Measurements from ENCODE around the gene EFNA5.
"Not testable (repeated sequence)": the region's sequence is repeated elsewhere in the genome, so short reads cannot be mapped to it uniquely, and the experiment has no call there.

The EFNA5 gene

GRCh38 chr5:107364443-107365319, 306.1 kb downstream of the EFNA5 start:
- Mint-ChIP-seq H3K4me1 (ENCODE audit: low read depth) (peaks cover 5% of the 10 kb centered on the region), H3K27me3 (ENCODE audit: low read depth) (peaks cover 6% of the 10 kb centered on the region), H3K27ac (no peak overlapping the region), H3K36me3 (ENCODE audit: low read depth) (no peaks in the 10 kb centered on the region), H3K4me3 (no peak overlapping the region), H3K9me3 (no peaks in the 10 kb centered on the region)
- no peak for DNase-seq (ENCODE audit: low spot score)

GRCh38 chr5:107363768-107364167, 307.0 kb downstream of the EFNA5 start:
- Mint-ChIP-seq H3K4me3 (no peak overlapping the region), H3K27me3 (ENCODE audit: low read depth) (peaks cover 6% of the 10 kb centered on the region), H3K27ac (no peak overlapping the region), H3K4me1 (ENCODE audit: low read depth) (peaks cover 5% of the 10 kb centered on the region), H3K36me3 (ENCODE audit: low read depth) (no peaks in the 10 kb centered on the region), H3K9me3 (no peaks in the 10 kb centered on the region)
- DNase-seq (ENCODE audit: low spot score): no peak

GRCh38 chr5:107361945-107362344, 308.8 kb downstream of the EFNA5 start:
- no peak overlapping the region for H3K27ac Mint-ChIP-seq
- peaks cover 6% of the 10 kb centered on the region for H3K27me3 Mint-ChIP-seq (ENCODE audit: low read depth)
- DNase-seq (ENCODE audit: low spot score): no peak

GRCh38 chr5:107359916-107360234, 310.9 kb downstream of the EFNA5 start:
- no peaks in the 10 kb centered on the region for H3K36me3 Mint-ChIP-seq (ENCODE audit: low read depth)
- no peak overlapping the region for H3K4me3 Mint-ChIP-seq
- H3K27ac Mint-ChIP-seq: no peak overlapping the region
- H3K4me1 Mint-ChIP-seq (ENCODE audit: low read depth): no peaks in the 10 kb centered on the region
- peaks cover 3% of the 10 kb centered on the region for H3K27me3 Mint-ChIP-seq (ENCODE audit: low read depth)
- DNase-seq (ENCODE audit: low spot score): no peak
- no peaks in the 10 kb centered on the region for H3K9me3 Mint-ChIP-seq

More at GRCh38 chr5:107361945-107362344, 308.8 kb downstream of the EFNA5 start:
- no peak overlapping the region for H3K4me3 Mint-ChIP-seq
- H3K36me3 Mint-ChIP-seq (ENCODE audit: low read depth): no peaks in the 10 kb centered on the region
- no peaks in the 10 kb centered on the region for H3K9me3 Mint-ChIP-seq
- H3K4me1 Mint-ChIP-seq (ENCODE audit: low read depth): peaks cover 5% of the 10 kb centered on the region

GRCh38 chr5:107359033-107359915, 311.5 kb downstream of the EFNA5 start:
- H3K36me3 Mint-ChIP-seq (ENCODE audit: low read depth): no peaks in the 10 kb centered on the region
- no peak overlapping the region for H3K4me3 Mint-ChIP-seq
- no peaks in the 10 kb centered on the region for H3K9me3 Mint-ChIP-seq
- peaks cover 3% of the 10 kb centered on the region for H3K27me3 Mint-ChIP-seq (ENCODE audit: low read depth)
- no peaks in the 10 kb centered on the region for H3K4me1 Mint-ChIP-seq (ENCODE audit: low read depth)
- H3K27ac Mint-ChIP-seq: no peak overlapping the region
- no peak for DNase-seq (ENCODE audit: low spot score)

- Mint-ChIP-seq H3K4me3 (no peak overlapping the region), H3K4me1 (ENCODE audit: low read depth) (no peaks in the 10 kb centered on the region), H3K36me3 (ENCODE audit: low read depth) (no peaks in the 10 kb centered on the region), H3K27me3 (ENCODE audit: low read depth) (no peaks in the 10 kb centered on the region), H3K27ac (no peak overlapping the region), H3K9me3 (no peaks in the 10 kb centered on the region)
- no peak for DNase-seq (ENCODE audit: low spot score)
These were observed 313.8 kb downstream of the EFNA5 start for GRCh38 chr5:107356891-107357290.

- H3K4me3 Mint-ChIP-seq: no peak overlapping the region
These were observed 318.2 kb downstream of the EFNA5 start for GRCh38 chr5:107352576-107352975.

GRCh38 chr5:107346580-107346979, 324.2 kb downstream of the EFNA5 start:
- H3K27me3 Mint-ChIP-seq (ENCODE audit: low read depth); H3K4me3 Mint-ChIP-seq; DNase-seq (ENCODE audit: low spot score); H3K36me3 Mint-ChIP-seq (ENCODE audit: low read depth); H3K4me1 Mint-ChIP-seq (ENCODE audit: low read depth); H3K27ac Mint-ChIP-seq: not testable (repeated sequence)
- H3K9me3 Mint-ChIP-seq: peaks cover 13% of the 10 kb centered on the region

More at GRCh38 chr5:107352576-107352975, 318.2 kb downstream of the EFNA5 start:
- H3K27ac Mint-ChIP-seq: no peak overlapping the region
- H3K27me3 Mint-ChIP-seq (ENCODE audit: low read depth): peaks cover 2% of the 10 kb centered on the region
- H3K36me3 Mint-ChIP-seq (ENCODE audit: low read depth): no peaks in the 10 kb centered on the region
- H3K9me3 Mint-ChIP-seq: no peaks in the 10 kb centered on the region
- no peaks in the 10 kb centered on the region for H3K4me1 Mint-ChIP-seq (ENCODE audit: low read depth)
- DNase-seq (ENCODE audit: low spot score): no peak

GRCh38 chr5:107342371-107342770, 328.4 kb downstream of the EFNA5 start:
- H3K27ac Mint-ChIP-seq: no peak overlapping the region
- H3K27me3 Mint-ChIP-seq (ENCODE audit: low read depth): no peaks in the 10 kb centered on the region

GRCh38 chr5:107341376-107342084, 329.2 kb downstream of the EFNA5 start:
- no peak for DNase-seq (ENCODE audit: low spot score)
- no peaks in the 10 kb centered on the region for H3K4me1 Mint-ChIP-seq (ENCODE audit: low read depth)
- H3K27ac Mint-ChIP-seq: no peak overlapping the region
- H3K27me3 Mint-ChIP-seq (ENCODE audit: low read depth): no peaks in the 10 kb centered on the region
- H3K9me3 Mint-ChIP-seq: peaks cover 13% of the 10 kb centered on the region
- no peak overlapping the region for H3K4me3 Mint-ChIP-seq
- H3K36me3 Mint-ChIP-seq (ENCODE audit: low read depth): no peaks in the 10 kb centered on the region

More at GRCh38 chr5:107342371-107342770, 328.4 kb downstream of the EFNA5 start:
- Mint-ChIP-seq H3K4me1 (ENCODE audit: low read depth) (no peaks in the 10 kb centered on the region), H3K36me3 (ENCODE audit: low read depth) (no peaks in the 10 kb centered on the region), H3K4me3 (no peak overlapping the region), H3K9me3 (peaks cover 13% of the 10 kb centered on the region)
- no peak for DNase-seq (ENCODE audit: low spot score)

- Mint-ChIP-seq H3K27ac (no peak overlapping the region), H3K4me1 (ENCODE audit: low read depth) (no peaks in the 10 kb centered on the region), H3K36me3 (ENCODE audit: low read depth) (no peaks in the 10 kb centered on the region), H3K27me3 (ENCODE audit: low read depth) (no peaks in the 10 kb centered on the region), H3K4me3 (no peak overlapping the region), H3K9me3 (peaks cover 8% of the 10 kb centered on the region)
- DNase-seq (ENCODE audit: low spot score): no peak
These were observed 330.1 kb downstream of the EFNA5 start for GRCh38 chr5:107340631-107341030.

GRCh38 chr5:107338335-107338734, 332.4 kb downstream of the EFNA5 start:
- no peaks in the 10 kb centered on the region for H3K9me3 Mint-ChIP-seq
- no peaks in the 10 kb centered on the region for H3K4me1 Mint-ChIP-seq (ENCODE audit: low read depth)
- no peak for DNase-seq (ENCODE audit: low spot score)
- no peak overlapping the region for H3K4me3 Mint-ChIP-seq
- peaks cover 2% of the 10 kb centered on the region for H3K27me3 Mint-ChIP-seq (ENCODE audit: low read depth)
- no peaks in the 10 kb centered on the region for H3K36me3 Mint-ChIP-seq (ENCODE audit: low read depth)
- H3K27ac Mint-ChIP-seq: no peak overlapping the region

GRCh38 chr5:107337281-107337680, 333.5 kb downstream of the EFNA5 start:
- no peaks in the 10 kb centered on the region for H3K36me3 Mint-ChIP-seq (ENCODE audit: low read depth)
- peaks cover 2% of the 10 kb centered on the region for H3K27me3 Mint-ChIP-seq (ENCODE audit: low read depth)
- H3K4me3 Mint-ChIP-seq: no peak overlapping the region
- no peak for DNase-seq (ENCODE audit: low spot score)
- no peaks in the 10 kb centered on the region for H3K9me3 Mint-ChIP-seq
- no peak overlapping the region for H3K27ac Mint-ChIP-seq
- no peaks in the 10 kb centered on the region for H3K4me1 Mint-ChIP-seq (ENCODE audit: low read depth)

GRCh38 chr5:107331882-107332281, 338.9 kb downstream of the EFNA5 start:
- Mint-ChIP-seq H3K36me3 (ENCODE audit: low read depth) (no peaks in the 10 kb centered on the region), H3K27ac (no peak overlapping the region), H3K4me3 (no peak overlapping the region), H3K4me1 (ENCODE audit: low read depth) (no peaks in the 10 kb centered on the region), H3K9me3 (no peaks in the 10 kb centered on the region), H3K27me3 (ENCODE audit: low read depth) (peaks cover 5% of the 10 kb centered on the region)
- no peak for DNase-seq (ENCODE audit: low spot score)
